ENCODE measurements around the gene NSL1. TPM values are rescaled to one million over a fixed set of nuclear protein-coding genes. Genes with fewer than 3 reads are reported as not detected.
A peak's percentile ranks its signal among the peaks of the same experiment; 100 is the strongest.

NSL1 gene
- total RNA-seq, 1 donor = 28.2 TPM

- no peaks in the 10 kb centered on the region for H3K36me3 ChIP-seq (ENCODE audit: insufficient read depth, low read length)
- H3K27me3 ChIP-seq (ENCODE audit: insufficient read depth, low read length) = no peaks in the 10 kb centered on the region
- no peaks in the 10 kb centered on the region for H3K79me2 ChIP-seq (ENCODE audit: insufficient read depth, low read length)
- H3K9me3 ChIP-seq (ENCODE audit: low read depth, low read length) = no peaks in the 10 kb centered on the region
- no peak overlapping the region for H2AFZ ChIP-seq (ENCODE audit: low read length)
- no peak overlapping the region for H3K4me3 ChIP-seq (ENCODE audit: insufficient read depth, low read length)
- no peak overlapping the region for H3K27ac ChIP-seq (ENCODE audit: low read depth, low read length)
- H3K4me1 ChIP-seq (ENCODE audit: insufficient read depth, low read length) = no peaks in the 10 kb centered on the region
- no peak for TF ChIP-seq CTCF (IDR thresholded peaks at IDR 0.05; ENCODE audit: extremely low read depth, low read depth, low read length)
- no peak overlapping the region for H3K4me2 ChIP-seq (ENCODE audit: insufficient read depth, low read length)
- DNase-seq (ENCODE audit: insufficient read length, low spot score, missing footprints) = no peak
- H4K20me1 ChIP-seq (ENCODE audit: insufficient read depth, low read length) = no peaks in the 10 kb centered on the region
Measured at GRCh38 chr1:212680680-212681389, 110.7 kb downstream of the NSL1 start.

- H3K4me3 ChIP-seq (ENCODE audit: insufficient read depth, low read length) = no peak overlapping the region
- no peaks in the 10 kb centered on the region for H3K4me1 ChIP-seq (ENCODE audit: insufficient read depth, low read length)
- H3K27ac ChIP-seq (ENCODE audit: low read depth, low read length) = no peak overlapping the region
- TF ChIP-seq CTCF (IDR thresholded peaks at IDR 0.05; ENCODE audit: extremely low read depth, low read depth, low read length) = no peak
- no peaks in the 10 kb centered on the region for H3K9me3 ChIP-seq (ENCODE audit: low read depth, low read length)
- H3K27me3 ChIP-seq (ENCODE audit: insufficient read depth, low read length) = no peaks in the 10 kb centered on the region
- no peak for DNase-seq (ENCODE audit: insufficient read length, low spot score, missing footprints)
- no peaks in the 10 kb centered on the region for H3K36me3 ChIP-seq (ENCODE audit: insufficient read depth, low read length)
- no peaks in the 10 kb centered on the region for H4K20me1 ChIP-seq (ENCODE audit: insufficient read depth, low read length)
- no peaks in the 10 kb centered on the region for H3K79me2 ChIP-seq (ENCODE audit: insufficient read depth, low read length)
- H3K4me2 ChIP-seq (ENCODE audit: insufficient read depth, low read length) = no peak overlapping the region
- no peak overlapping the region for H2AFZ ChIP-seq (ENCODE audit: low read length)
Measured at GRCh38 chr1:212678456-212679410, 112.8 kb downstream of the NSL1 start.

- Histone ChIP-seq H3K36me3 (ENCODE audit: insufficient read depth, low read length) (no peaks in the 10 kb centered on the region), H3K4me1 (ENCODE audit: insufficient read depth, low read length) (no peaks in the 10 kb centered on the region), H3K79me2 (ENCODE audit: insufficient read depth, low read length) (no peaks in the 10 kb centered on the region), H3K27ac (ENCODE audit: low read depth, low read length) (no peak overlapping the region), H3K9me3 (ENCODE audit: low read depth, low read length) (no peaks in the 10 kb centered on the region), H3K4me2 (ENCODE audit: insufficient read depth, low read length) (no peak overlapping the region), H4K20me1 (ENCODE audit: insufficient read depth, low read length) (no peaks in the 10 kb centered on the region), H3K4me3 (ENCODE audit: insufficient read depth, low read length) (no peak overlapping the region), H2AFZ (ENCODE audit: low read length) (no peak overlapping the region), H3K27me3 (ENCODE audit: insufficient read depth, low read length) (no peaks in the 10 kb centered on the region)
- TF ChIP-seq CTCF (IDR thresholded peaks at IDR 0.05; ENCODE audit: extremely low read depth, low read depth, low read length) = no peak
- DNase-seq (ENCODE audit: insufficient read length, low spot score, missing footprints) = peak; percentile 77
Measured at GRCh38 chr1:212677573-212677972, 114.0 kb downstream of the NSL1 start.

- H4K20me1 ChIP-seq (ENCODE audit: insufficient read depth, low read length) = no peaks in the 10 kb centered on the region
- no peak for DNase-seq (ENCODE audit: insufficient read length, low spot score, missing footprints)
Measured at GRCh38 chr1:212677136-212677535, 114.4 kb downstream of the NSL1 start.

More at GRCh38 chr1:212677136-212677535, 114.4 kb downstream of the NSL1 start:
- H3K4me2 ChIP-seq (ENCODE audit: insufficient read depth, low read length) = no peak overlapping the region
- H3K27me3 ChIP-seq (ENCODE audit: insufficient read depth, low read length) = no peaks in the 10 kb centered on the region
- no peak overlapping the region for H2AFZ ChIP-seq (ENCODE audit: low read length)
- no peak for TF ChIP-seq CTCF (IDR thresholded peaks at IDR 0.05; ENCODE audit: extremely low read depth, low read depth, low read length)
- no peaks in the 10 kb centered on the region for H3K79me2 ChIP-seq (ENCODE audit: insufficient read depth, low read length)
- no peak overlapping the region for H3K4me3 ChIP-seq (ENCODE audit: insufficient read depth, low read length)
- H3K27ac ChIP-seq (ENCODE audit: low read depth, low read length) = no peak overlapping the region
- no peaks in the 10 kb centered on the region for H3K36me3 ChIP-seq (ENCODE audit: insufficient read depth, low read length)
- no peaks in the 10 kb centered on the region for H3K9me3 ChIP-seq (ENCODE audit: low read depth, low read length)
- no peaks in the 10 kb centered on the region for H3K4me1 ChIP-seq (ENCODE audit: insufficient read depth, low read length)

Measured in osteoblast (primary cell).